Activated naive CD8-positive, alpha-beta T cell treated with anti-CD3 and anti-CD28 coated beads for 36 hours (primary cell): ENCODE results near the gene DPM3. TPM values are rescaled to one million over a fixed set of nuclear protein-coding genes. Genes with fewer than 3 reads are reported as not detected.

Experiments used
- total RNA-seq, 2 experiments: library from RNA; stranded (reverse); gene quantifications; one replicate each; pipeline ENCODE4 v1.2.3, GENCODE V29; 2021

The DPM3 gene
- total RNA-seq, 2 experiments from 2014 or later = 26.8 to 29.2 TPM

Other genes starting within 250 kb of the DPM3 start
- 10 to 100 TPM; 29.8 to 32.8 TPM for gene PMVK, start 203.8 kb downstream of the DPM3 start, total RNA-seq
- gene PBXIP1, start 184.4 kb downstream of the DPM3 start, total RNA-seq = 10 to 100 TPM; 12.2 to 13.2 TPM
- 10 to 100 TPM; 24.2 to 25.1 TPM for gene PYGO2, start 178.7 kb downstream of the DPM3 start, total RNA-seq
- gene SHC1, start 169.8 kb downstream of the DPM3 start, total RNA-seq = 10 to 100 TPM; 34.7 to 38.4 TPM
- gene CKS1B, start 165.8 kb downstream of the DPM3 start, total RNA-seq = 100 to 1,000 TPM; 156 TPM
- 10 to 100 TPM; 54.2 to 56.1 TPM for gene FLAD1, start 157.2 kb downstream of the DPM3 start, total RNA-seq
- under 1 TPM in 1 of 2 experiments, not detected in 1; 0.66 TPM for gene LENEP, start 146.9 kb downstream of the DPM3 start, total RNA-seq
- gene ZBTB7B, start 137.7 kb downstream of the DPM3 start, total RNA-seq = 10 to 100 TPM; 14.1 to 14.4 TPM
- under 1 TPM; 0.20 to 0.31 TPM for gene DCST2, start 106.8 kb downstream of the DPM3 start, total RNA-seq
- gene DCST1, start 106.7 kb downstream of the DPM3 start, total RNA-seq = not detected
- gene ADAM15, start 89.2 kb downstream of the DPM3 start, total RNA-seq = 10 to 100 TPM; 31.6 to 32.5 TPM
- gene EFNA4, start 76.8 kb downstream of the DPM3 start, total RNA-seq = 1 to 10 TPM; 2.1 to 2.5 TPM
- 1 to 10 TPM; 4.5 to 4.6 TPM for gene EFNA3, start 61.7 kb downstream of the DPM3 start, total RNA-seq
- gene EFNA1, start 12.7 kb downstream of the DPM3 start, total RNA-seq = under 1 TPM; 0.49 to 0.74 TPM
- 10 to 100 TPM; 50.6 to 51.3 TPM for gene SLC50A1, start 4.7 kb downstream of the DPM3 start, total RNA-seq
- gene KRTCAP2, start 32.8 kb upstream of the DPM3 start, total RNA-seq = 100 to 1,000 TPM; 135 to 145 TPM
- gene TRIM46, start 33.3 kb upstream of the DPM3 start, total RNA-seq = 1 to 10 TPM; 4.6 to 4.9 TPM
- 1 to 10 TPM; 7.4 to 9.3 TPM for gene THBS3, start 67.4 kb upstream of the DPM3 start, total RNA-seq
- gene MTX1, start 68.2 kb upstream of the DPM3 start, total RNA-seq = 10 to 100 TPM; 68.0 to 72.5 TPM
- 10 to 100 TPM; 46.6 to 49.7 TPM for gene ENTREP3, start 115.0 kb upstream of the DPM3 start, total RNA-seq
- gene SCAMP3, start 121.8 kb upstream of the DPM3 start, total RNA-seq = 100 to 1,000 TPM; 108 to 117 TPM
- 10 to 100 TPM; 61.4 to 65.9 TPM for gene CLK2, start 133.0 kb upstream of the DPM3 start, total RNA-seq
- gene HCN3, start 136.9 kb upstream of the DPM3 start, total RNA-seq = 1 to 10 TPM; 1.5 to 1.6 TPM
- gene PKLR, start 160.9 kb upstream of the DPM3 start, total RNA-seq = not detected
- gene FDPS, start 168.3 kb upstream of the DPM3 start, total RNA-seq = 100 to 1,000 TPM; 256 to 264 TPM
- gene RUSC1, start 180.4 kb upstream of the DPM3 start, total RNA-seq = 10 to 100 TPM; 23.7 to 24.2 TPM